Breast epithelium (tissue), 4 donors: ENCODE results near the gene IL32. TPM values are rescaled to one million over a fixed set of nuclear protein-coding genes. Genes with fewer than 3 reads are reported as not detected.

Source experiments
- DNase-seq, 2 donors: peaks; one replicate each; pipeline ENCODE4 v3.0.0-alpha.2; 2019; ENCODE audit warnings: low spot score in 2 of 2
- H3K27ac ChIP-seq, 2 donors: fragments of 200-600 bp; sonication (generic) in 1 of 2; one replicate each; pipeline ENCODE4 v1.5.1; 2016 to 2019; ENCODE audit warnings: mild to moderate bottlenecking in 1 of 2
- H3K27me3 ChIP-seq, 2 donors: fragments of 200-600 bp; sonication (generic) in 1 of 2; one replicate each; pipeline versions ENCODE4 v1.5.1 to v1.6.0; 2017 to 2019; ENCODE audit warnings: control low read depth in 1 of 2, mild to moderate bottlenecking in 1 of 2
- H3K36me3 ChIP-seq: fragments of 200-600 bp; one replicate; pipeline ENCODE4 v1.5.1; 2019
- H3K4me1 ChIP-seq, 2 donors: fragments of 200-600 bp; sonication (generic); one replicate each; pipeline ENCODE4 v1.5.1; 2016 to 2019; ENCODE audit warnings: control low read depth in 1 of 2
- H3K4me3 ChIP-seq, 3 donors: fragments of 200-600 bp; sonication (generic); 1 replicate in 2 of 3; 2 replicates in 1 of 3; pipeline ENCODE4 v1.5.1; 2016 to 2019; ENCODE audit warnings: mild to moderate bottlenecking in 3 of 3, moderate library complexity in 2 of 3
- H3K9me3 ChIP-seq, 2 donors: fragments of 200-600 bp; sonication (generic) in 1 of 2; one replicate each; pipeline ENCODE4 v1.5.1; 2016 to 2019; ENCODE audit warnings: control low read depth in 1 of 2
- CTCF ChIP-seq, 3 donors: fragments of 450-650 bp; IDR thresholded peaks; one replicate each; pipeline ENCODE4 v1.5.1; 2016 to 2017; ENCODE audit warnings: antibody characterized with exemption in 3 of 3, mild to moderate bottlenecking in 3 of 3, moderate library complexity in 3 of 3
- POLR2A ChIP-seq: fragments of 450-650 bp; IDR thresholded peaks from one replicate; pipeline ENCODE4 v1.6.1; 2016; ENCODE audit warnings: antibody characterized with exemption, mild to moderate bottlenecking, moderate library complexity
- POLR2AphosphoS5 ChIP-seq, 3 donors: sonication (generic); formaldehyde crosslinking; IDR thresholded peaks; one replicate each; pipeline ENCODE4 v1.6.1; 2017; ENCODE audit warnings: antibody characterized with exemption in 3 of 3
- intact Hi-C: fragments of 100-400 bp; cut with DNase I; formaldehyde crosslinking; loops from one replicate; pipeline ENCODE4 v1.15.1; 2023; ENCODE audit warnings: low total_unique reads
- total RNA-seq, 3 donors: library from RNA; depleted of rRNA; stranded (reverse); fragments of >200 nt; gene quantifications; one replicate each; pipeline ENCODE4 v1.1.0, GENCODE V29; 2016

The IL32 gene
- total RNA-seq, 3 donors from 2014 or later, result 9.1 to 17.0 (median 12.0) TPM

- Histone ChIP-seq H3K27me3 (no peaks in the 10 kb centered on the region), H3K4me3 (no peak overlapping the region), H3K9me3 (no peaks in the 10 kb centered on the region), H3K36me3 (no peaks in the 10 kb centered on the region), H3K4me1 (no peaks in the 10 kb centered on the region), H3K27ac (peak overlapping the region in 1 of 2 donors; percentile 80)
- intact Hi-C loops, result no loop called here
- DNase-seq, result no peak
- no peak for TF ChIP-seq POLR2A
- TF ChIP-seq POLR2AphosphoS5 (IDR thresholded peaks at IDR 0.05), result no peak
- TF ChIP-seq CTCF (IDR thresholded peaks at IDR 0.05), result no peak
Measured at GRCh38 chr16:3060339-3061127, 4.9 kb upstream of the IL32 start.

- H3K4me3 ChIP-seq, result no peak overlapping the region
- H3K9me3 ChIP-seq, result no peaks in the 10 kb centered on the region
- H3K27ac ChIP-seq, result no peak overlapping the region
- DNase-seq, result no peak
- H3K36me3 ChIP-seq, result no peaks in the 10 kb centered on the region
- TF ChIP-seq CTCF (IDR thresholded peaks at IDR 0.05), result no peak
- no peak for TF ChIP-seq POLR2AphosphoS5 (IDR thresholded peaks at IDR 0.05)
- TF ChIP-seq POLR2A, result no peak
- H3K27me3 ChIP-seq, result no peaks in the 10 kb centered on the region
- intact Hi-C loops, result no loop called here
- H3K4me1 ChIP-seq, result no peaks in the 10 kb centered on the region
Measured at GRCh38 chr16:3062553-3062952, 2.9 kb upstream of the IL32 start.

- Histone ChIP-seq H3K4me1 (no peaks in the 10 kb centered on the region), H3K27ac (no peak overlapping the region), H3K4me3 (no peak overlapping the region), H3K36me3 (no peaks in the 10 kb centered on the region), H3K27me3 (no peaks in the 10 kb centered on the region), H3K9me3 (no peaks in the 10 kb centered on the region)
- TF ChIP-seq POLR2AphosphoS5 (IDR thresholded peaks at IDR 0.05) (no peak), POLR2A (no peak), CTCF (IDR thresholded peaks at IDR 0.05) (no peak)
- intact Hi-C loops, result no loop called here
- no peak for DNase-seq
Measured at GRCh38 chr16:3063625-3064386, 1.6 kb upstream of the IL32 start.

GRCh38 chr16:3065742-3066439, 451 bp downstream of the IL32 start:
- no peak for DNase-seq
- Histone ChIP-seq H3K9me3 (no peaks in the 10 kb centered on the region), H3K27ac (peak overlapping the region in 1 of 2 donors; percentile 53), H3K36me3 (no peaks in the 10 kb centered on the region), H3K4me1 (no peaks in the 10 kb centered on the region), H3K4me3 (peak overlapping the region; percentile 27 to 46 (median 35)), H3K27me3 (no peaks in the 10 kb centered on the region)
- TF ChIP-seq POLR2AphosphoS5 (IDR thresholded peaks at IDR 0.05) (no peak), POLR2A (no peak), CTCF (IDR thresholded peaks at IDR 0.05) (no peak)
- intact Hi-C loops, result no loop called here

- H3K4me1 ChIP-seq, result no peaks in the 10 kb centered on the region
- H3K9me3 ChIP-seq, result no peaks in the 10 kb centered on the region
- peak overlapping the region; percentile 27 to 46 (median 35) for H3K4me3 ChIP-seq
- intact Hi-C loops, result no loop called here
- H3K27ac ChIP-seq, result no peak overlapping the region
- TF ChIP-seq POLR2A, result no peak
- TF ChIP-seq CTCF (IDR thresholded peaks at IDR 0.05), result no peak
- no peak for TF ChIP-seq POLR2AphosphoS5 (IDR thresholded peaks at IDR 0.05)
- DNase-seq, result no peak
- no peaks in the 10 kb centered on the region for H3K36me3 ChIP-seq
- no peaks in the 10 kb centered on the region for H3K27me3 ChIP-seq
Measured at GRCh38 chr16:3066440-3066748, 954 bp downstream of the IL32 start.
